K562 (cell line): ENCODE data around the gene PPFIBP2.

ENCODE experiments used
- HCFC1 ChIP-seq: IDR thresholded peaks from 2 replicates; pipeline ENCODE4 v1.6.1; 2012; ENCODE audit warnings: low read depth, low read length, improper control_type of control experiment
- MAFK ChIP-seq: IDR thresholded peaks from 2 replicates; pipeline ENCODE4 v1.6.1; 2011; ENCODE audit warnings: low read length, improper control_type of control experiment
- NCOA2 ChIP-seq, 2 experiments: fragments of 450-650 bp; IDR thresholded peaks; 2 replicates each; pipeline ENCODE4 v1.6.1; 2018; ENCODE audit warnings: mild to moderate bottlenecking in 2 of 2, moderate library complexity in 1 of 2; ENCODE audit not compliant: partially characterized antibody in 2 of 2
- NRF1 ChIP-seq, 2 experiments: fragments of 450-650 bp; IDR thresholded peaks in 1 of 2; conservative IDR thresholded peaks in 1 of 2; 2 replicates each; pipeline ENCODE4 v1.6.1; 2014; ENCODE audit warnings: mild to moderate bottlenecking in 2 of 2
- SMARCA4 ChIP-seq: fragments of 450-650 bp; IDR thresholded peaks from 2 replicates; pipeline ENCODE4 v1.6.1; 2016
- SP1 ChIP-seq: sonication (generic); formaldehyde crosslinking; IDR thresholded peaks from 2 replicates; pipeline ENCODE4 v1.8.1; 2022; ENCODE audit warnings: mild to moderate bottlenecking, missing genetic modification reagents
- TF ChIP-seq, protein P1 (sequence below): sonication (generic); formaldehyde crosslinking; IDR thresholded peaks from 2 replicates; pipeline ENCODE4 v1.8.1; 2022; ENCODE audit warnings: missing genetic modification reagents
- TF ChIP-seq, protein P2 (sequence below): fragments of 250-450 bp; sonication (Bioruptor Pico); IDR thresholded peaks from 2 replicates; pipeline ENCODE4 v1.4.0; 2020; ENCODE audit warnings: mild to moderate bottlenecking
- TF ChIP-seq, protein P3 (sequence below), 2 experiments: fragments of 450-650 bp; IDR thresholded peaks; 2 replicates each; pipeline ENCODE4 v1.6.1; 2016; ENCODE audit warnings: mild to moderate bottlenecking in 2 of 2, borderline replicate concordance in 1 of 2, low read depth in 1 of 2, moderate library complexity in 1 of 2
- TF ChIP-seq, protein P4 (sequence below), 3 experiments: IDR thresholded peaks in 2 of 3; conservative IDR thresholded peaks in 1 of 3; 2 replicates each; pipeline ENCODE4 v1.5.1; 2011 to 2012; ENCODE audit warnings: low read length in 3 of 3, mild to moderate bottlenecking in 3 of 3, control low read depth in 2 of 3, improper control_type of control experiment in 1 of 3, inconsistent platforms in 1 of 3, low read depth in 1 of 3, mixed read lengths in 1 of 3, moderate library complexity in 1 of 3; ENCODE audit not compliant: insufficient read depth in 2 of 3

DNA sequence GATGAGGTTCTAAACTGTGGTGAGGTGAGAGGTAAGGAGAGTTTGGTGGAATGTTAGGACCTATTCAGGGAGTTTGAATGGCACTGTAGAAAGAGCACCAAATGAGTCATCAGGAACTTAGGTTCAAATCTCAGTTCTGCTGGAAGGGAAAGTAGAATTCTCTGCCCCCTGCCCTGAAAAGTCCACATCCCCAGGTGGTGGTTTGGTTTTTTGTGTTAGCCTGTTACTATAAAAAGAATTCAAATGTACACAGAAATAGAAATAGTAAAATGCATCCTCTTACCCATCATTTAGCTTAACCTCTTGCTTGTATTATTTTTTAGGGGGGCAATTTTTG lies 20.2 kb downstream of the PPFIBP2 start:
- TF ChIP-seq SP1 (CRISPR knock-in tag): no peak
- TF ChIP-seq SMARCA4: no peak
- TF ChIP-seq, protein P1, sequence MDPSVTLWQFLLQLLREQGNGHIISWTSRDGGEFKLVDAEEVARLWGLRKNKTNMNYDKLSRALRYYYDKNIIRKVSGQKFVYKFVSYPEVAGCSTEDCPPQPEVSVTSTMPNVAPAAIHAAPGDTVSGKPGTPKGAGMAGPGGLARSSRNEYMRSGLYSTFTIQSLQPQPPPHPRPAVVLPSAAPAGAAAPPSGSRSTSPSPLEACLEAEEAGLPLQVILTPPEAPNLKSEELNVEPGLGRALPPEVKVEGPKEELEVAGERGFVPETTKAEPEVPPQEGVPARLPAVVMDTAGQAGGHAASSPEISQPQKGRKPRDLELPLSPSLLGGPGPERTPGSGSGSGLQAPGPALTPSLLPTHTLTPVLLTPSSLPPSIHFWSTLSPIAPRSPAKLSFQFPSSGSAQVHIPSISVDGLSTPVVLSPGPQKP (CRISPR knock-in tag): no peak
- TF ChIP-seq, protein P2, sequence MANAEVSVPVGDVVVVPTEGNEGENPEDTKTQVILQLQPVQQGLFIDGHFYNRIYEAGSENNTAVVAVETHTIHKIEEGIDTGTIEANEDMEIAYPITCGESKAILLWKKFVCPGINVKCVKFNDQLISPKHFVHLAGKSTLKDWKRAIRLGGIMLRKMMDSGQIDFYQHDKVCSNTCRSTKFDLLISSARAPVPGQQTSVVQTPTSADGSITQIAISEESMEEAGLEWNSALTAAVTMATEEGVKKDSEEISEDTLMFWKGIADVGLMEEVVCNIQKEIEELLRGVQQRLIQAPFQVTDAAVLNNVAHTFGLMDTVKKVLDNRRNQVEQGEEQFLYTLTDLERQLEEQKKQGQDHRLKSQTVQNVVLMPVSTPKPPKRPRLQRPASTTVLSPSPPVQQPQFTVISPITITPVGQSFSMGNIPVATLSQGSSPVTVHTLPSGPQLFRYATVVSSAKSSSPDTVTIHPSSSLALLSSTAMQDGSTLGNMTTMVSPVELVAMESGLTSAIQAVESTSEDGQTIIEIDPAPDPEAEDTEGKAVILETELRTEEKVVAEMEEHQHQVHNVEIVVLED (CRISPR knock-in tag): no peak
- TF ChIP-seq, protein P3, sequence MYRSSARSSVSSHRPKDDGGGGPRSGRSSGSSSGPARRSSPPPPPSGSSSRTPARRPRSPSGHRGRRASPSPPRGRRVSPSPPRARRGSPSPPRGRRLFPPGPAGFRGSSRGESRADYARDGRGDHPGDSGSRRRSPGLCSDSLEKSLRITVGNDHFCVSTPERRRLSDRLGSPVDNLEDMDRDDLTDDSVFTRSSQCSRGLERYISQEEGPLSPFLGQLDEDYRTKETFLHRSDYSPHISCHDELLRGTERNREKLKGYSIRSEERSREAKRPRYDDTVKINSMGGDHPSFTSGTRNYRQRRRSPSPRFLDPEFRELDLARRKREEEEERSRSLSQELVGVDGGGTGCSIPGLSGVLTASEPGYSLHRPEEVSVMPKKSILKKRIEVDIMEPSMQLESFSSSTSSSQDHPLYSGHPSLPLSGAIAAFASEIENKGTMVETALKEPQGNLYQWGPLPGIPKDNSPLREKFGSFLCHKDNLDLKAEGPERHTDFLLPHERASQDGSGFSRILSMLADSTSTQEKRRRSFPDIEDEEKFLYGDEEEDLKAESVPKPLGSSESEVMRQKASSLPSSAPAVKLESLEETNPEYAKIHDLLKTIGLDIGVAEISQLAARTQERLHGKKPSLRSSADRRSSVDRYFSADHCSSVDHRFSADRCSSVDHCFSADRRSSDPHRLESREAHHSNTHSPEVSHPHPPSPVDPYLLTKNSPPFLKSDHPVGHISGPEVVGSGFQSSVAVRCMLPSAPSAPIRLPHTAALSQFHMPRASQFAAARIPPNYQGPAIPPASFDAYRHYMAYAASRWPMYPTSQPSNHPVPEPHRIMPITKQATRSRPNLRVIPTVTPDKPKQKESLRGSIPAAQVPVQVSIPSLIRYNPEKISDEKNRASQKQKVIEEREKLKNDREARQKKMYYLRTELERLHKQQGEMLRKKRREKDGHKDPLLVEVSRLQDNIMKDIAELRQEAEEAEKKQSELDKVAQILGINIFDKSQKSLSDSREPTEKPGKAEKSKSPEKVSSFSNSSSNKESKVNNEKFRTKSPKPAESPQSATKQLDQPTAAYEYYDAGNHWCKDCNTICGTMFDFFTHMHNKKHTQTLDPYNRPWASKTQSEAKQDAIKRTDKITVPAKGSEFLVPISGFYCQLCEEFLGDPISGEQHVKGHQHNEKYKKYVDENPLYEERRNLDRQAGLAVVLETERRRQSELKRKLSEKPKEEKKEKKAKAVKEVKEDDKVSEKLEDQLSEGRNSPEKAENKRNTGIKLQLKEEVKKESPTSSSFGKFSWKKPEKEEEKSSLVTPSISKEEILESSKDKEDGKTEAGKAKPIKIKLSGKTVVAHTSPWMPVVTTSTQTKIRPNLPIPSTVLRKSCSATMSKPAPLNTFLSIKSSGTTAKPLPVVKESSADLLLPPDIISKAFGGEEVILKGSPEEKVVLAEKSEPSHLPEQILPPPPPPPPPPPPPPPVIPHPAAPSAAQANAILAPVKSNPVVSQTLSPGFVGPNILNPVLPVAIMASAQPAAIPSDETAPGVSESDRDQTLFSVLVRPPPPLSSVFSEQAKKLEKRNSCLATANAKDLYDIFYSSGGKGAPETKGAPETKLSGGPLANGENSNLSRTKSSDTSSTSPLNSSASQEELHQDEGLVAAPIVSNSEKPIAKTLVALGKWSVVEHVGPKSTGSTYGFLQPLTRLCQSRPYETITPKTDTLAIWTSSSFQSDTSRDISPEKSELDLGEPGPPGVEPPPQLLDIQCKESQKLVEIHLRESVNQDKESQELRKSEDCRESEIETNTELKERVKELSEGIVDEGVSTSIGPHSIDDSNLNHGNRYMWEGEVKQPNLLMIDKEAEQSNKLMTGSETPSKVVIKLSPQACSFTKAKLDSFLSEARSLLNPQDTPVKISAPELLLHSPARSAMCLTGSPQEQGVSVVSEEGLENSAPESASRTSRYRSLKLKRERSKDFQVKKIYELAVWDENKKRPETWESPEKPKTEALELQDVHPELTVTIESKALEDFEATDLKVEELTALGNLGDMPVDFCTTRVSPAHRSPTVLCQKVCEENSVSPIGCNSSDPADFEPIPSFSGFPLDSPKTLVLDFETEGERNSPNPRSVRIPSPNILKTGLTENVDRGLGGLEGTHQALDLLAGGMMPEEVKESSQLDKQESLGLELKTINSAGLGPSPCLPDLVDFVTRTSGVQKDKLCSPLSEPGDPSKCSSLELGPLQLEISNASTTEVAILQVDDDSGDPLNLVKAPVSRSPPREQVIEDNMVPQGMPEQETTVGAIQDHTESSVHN (IDR thresholded peaks at IDR 0.05; ENCODE audit: borderline replicate concordance in 1 of 2, low read depth in 1 of 2): no peak
- TF ChIP-seq NCOA2 (IDR thresholded peaks at IDR 0.05; ENCODE audit: partially characterized antibody in 2 of 2): no peak
- TF ChIP-seq HCFC1: no peak
- no peak for TF ChIP-seq MAFK
- TF ChIP-seq NRF1 (conservative IDR thresholded peaks at IDR 0.05 in 1 of 2, IDR thresholded peaks at IDR 0.05 in 1 of 2): no peak
- TF ChIP-seq, protein P4, sequence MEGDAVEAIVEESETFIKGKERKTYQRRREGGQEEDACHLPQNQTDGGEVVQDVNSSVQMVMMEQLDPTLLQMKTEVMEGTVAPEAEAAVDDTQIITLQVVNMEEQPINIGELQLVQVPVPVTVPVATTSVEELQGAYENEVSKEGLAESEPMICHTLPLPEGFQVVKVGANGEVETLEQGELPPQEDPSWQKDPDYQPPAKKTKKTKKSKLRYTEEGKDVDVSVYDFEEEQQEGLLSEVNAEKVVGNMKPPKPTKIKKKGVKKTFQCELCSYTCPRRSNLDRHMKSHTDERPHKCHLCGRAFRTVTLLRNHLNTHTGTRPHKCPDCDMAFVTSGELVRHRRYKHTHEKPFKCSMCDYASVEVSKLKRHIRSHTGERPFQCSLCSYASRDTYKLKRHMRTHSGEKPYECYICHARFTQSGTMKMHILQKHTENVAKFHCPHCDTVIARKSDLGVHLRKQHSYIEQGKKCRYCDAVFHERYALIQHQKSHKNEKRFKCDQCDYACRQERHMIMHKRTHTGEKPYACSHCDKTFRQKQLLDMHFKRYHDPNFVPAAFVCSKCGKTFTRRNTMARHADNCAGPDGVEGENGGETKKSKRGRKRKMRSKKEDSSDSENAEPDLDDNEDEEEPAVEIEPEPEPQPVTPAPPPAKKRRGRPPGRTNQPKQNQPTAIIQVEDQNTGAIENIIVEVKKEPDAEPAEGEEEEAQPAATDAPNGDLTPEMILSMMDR (IDR thresholded peaks at IDR 0.05 in 2 of 3, conservative IDR thresholded peaks at IDR 0.05 in 1 of 3; ENCODE audit: insufficient read depth in 2 of 3, low read depth in 1 of 3, low read length in 3 of 3): no peak
